ENCODE data around the gene NFAM1. TPM values are rescaled to one million over a fixed set of nuclear protein-coding genes. Genes with fewer than 3 reads are reported as not detected.

NFAM1 gene
- total RNA-seq, 2 donors from 2014 or later: 0.15 to 0.40 TPM

DNA sequence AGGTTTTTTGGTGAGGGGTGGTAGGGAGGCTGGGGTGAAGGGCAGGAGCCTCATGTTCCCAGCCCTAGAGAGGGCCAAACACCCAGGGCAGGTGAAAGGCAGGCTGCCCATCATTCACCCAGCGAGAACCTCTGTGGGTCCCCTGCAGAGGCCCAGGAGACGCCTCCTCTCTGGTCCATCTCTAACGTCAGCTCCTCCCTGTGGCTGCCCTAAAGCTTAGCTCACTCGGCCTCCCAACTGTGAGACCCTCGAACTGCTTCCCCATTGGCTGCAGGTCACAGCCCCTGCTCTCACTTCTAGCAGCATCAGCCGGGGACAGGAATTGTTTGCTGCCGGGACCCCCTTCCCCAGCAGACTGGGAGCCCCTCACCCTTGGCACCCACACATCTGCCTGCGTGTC, 615 bp upstream of the NFAM1 start:
- Mint-ChIP-seq H3K27ac (no peak overlapping the region), H3K9me3 (no peaks in the 10 kb centered on the region), H3K4me1 (no peaks in the 10 kb centered on the region), H3K27me3 (peaks cover 10% of the 10 kb centered on the region), H3K36me3 (ENCODE audit: low read depth) (no peaks in the 10 kb centered on the region), H3K4me3 (no peak overlapping the region)
- no peak for ATAC-seq (replicated peaks)

GRCh38 chr22:42431401-42432019, 693 bp downstream of the NFAM1 start:
- H3K4me1 Mint-ChIP-seq: no peaks in the 10 kb centered on the region
- H3K27ac Mint-ChIP-seq: no peak overlapping the region
- no peaks in the 10 kb centered on the region for H3K36me3 Mint-ChIP-seq (ENCODE audit: low read depth)
- no peak overlapping the region for H3K4me3 Mint-ChIP-seq
- peaks cover 14% of the 10 kb centered on the region for H3K27me3 Mint-ChIP-seq
- H3K9me3 Mint-ChIP-seq: no peaks in the 10 kb centered on the region
- ATAC-seq (replicated peaks): no peak

DNA sequence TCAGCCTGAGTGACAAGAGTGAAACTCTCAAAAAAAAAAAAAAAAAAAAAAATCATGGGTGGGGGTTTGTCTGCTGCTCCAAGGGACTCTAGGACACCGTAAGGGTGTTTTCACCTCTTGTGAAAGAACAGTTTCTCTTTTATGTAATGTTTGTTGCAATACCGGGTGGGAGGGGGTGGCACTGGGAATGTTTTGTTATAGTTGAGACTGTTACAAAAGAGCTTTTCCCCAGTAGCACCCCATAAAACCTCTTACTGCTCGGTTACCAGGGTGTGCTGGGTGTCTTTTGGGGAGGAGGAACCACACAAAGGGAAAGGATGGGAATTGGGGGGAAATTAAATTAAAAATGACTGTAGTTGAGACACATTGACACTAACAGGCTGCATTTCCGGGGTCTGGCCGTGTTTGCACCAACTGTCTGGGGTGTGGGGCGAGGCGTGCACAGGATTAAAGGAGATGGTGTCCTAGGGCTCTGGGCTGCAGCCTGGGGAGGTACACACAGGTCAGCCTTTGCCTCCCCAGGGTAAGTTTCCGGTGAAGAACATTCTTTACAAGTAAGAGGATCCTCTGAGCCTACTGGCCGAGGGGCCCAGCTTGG, 1.6 kb downstream of the NFAM1 start:
- no peak for ATAC-seq (replicated peaks)
- H3K36me3 Mint-ChIP-seq (ENCODE audit: low read depth): no peaks in the 10 kb centered on the region
- no peak overlapping the region for H3K27ac Mint-ChIP-seq
- no peaks in the 10 kb centered on the region for H3K4me1 Mint-ChIP-seq
- H3K27me3 Mint-ChIP-seq: peaks cover 14% of the 10 kb centered on the region
- H3K9me3 Mint-ChIP-seq: no peaks in the 10 kb centered on the region
- no peak overlapping the region for H3K4me3 Mint-ChIP-seq

DNA sequence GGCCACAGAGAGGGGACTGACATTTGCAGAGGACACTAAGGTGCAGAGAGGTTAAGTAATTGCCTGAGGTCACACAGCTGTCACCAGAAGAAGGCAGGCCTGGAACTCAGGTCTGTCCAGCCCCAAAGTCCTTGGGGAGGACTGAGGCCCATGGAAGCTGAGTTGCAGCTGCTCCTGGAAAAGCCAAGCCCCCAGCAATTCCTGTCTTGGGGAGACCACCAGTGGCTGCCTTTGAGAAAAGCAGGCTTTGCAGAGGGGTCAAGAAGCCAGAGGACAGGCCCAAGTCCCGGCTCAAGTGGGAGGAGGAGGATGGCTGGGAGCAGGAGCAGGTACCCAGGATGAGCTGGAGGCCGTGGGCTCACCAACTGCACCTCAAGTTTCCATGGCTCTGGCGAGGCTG, 3.4 kb downstream of the NFAM1 start:
- no peak overlapping the region for H3K27ac Mint-ChIP-seq
- H3K36me3 Mint-ChIP-seq (ENCODE audit: low read depth): no peaks in the 10 kb centered on the region
- no peaks in the 10 kb centered on the region for H3K9me3 Mint-ChIP-seq
- no peaks in the 10 kb centered on the region for H3K4me1 Mint-ChIP-seq
- ATAC-seq (replicated peaks): no peak
- peaks cover 14% of the 10 kb centered on the region for H3K27me3 Mint-ChIP-seq
- H3K4me3 Mint-ChIP-seq: no peak overlapping the region

DNA sequence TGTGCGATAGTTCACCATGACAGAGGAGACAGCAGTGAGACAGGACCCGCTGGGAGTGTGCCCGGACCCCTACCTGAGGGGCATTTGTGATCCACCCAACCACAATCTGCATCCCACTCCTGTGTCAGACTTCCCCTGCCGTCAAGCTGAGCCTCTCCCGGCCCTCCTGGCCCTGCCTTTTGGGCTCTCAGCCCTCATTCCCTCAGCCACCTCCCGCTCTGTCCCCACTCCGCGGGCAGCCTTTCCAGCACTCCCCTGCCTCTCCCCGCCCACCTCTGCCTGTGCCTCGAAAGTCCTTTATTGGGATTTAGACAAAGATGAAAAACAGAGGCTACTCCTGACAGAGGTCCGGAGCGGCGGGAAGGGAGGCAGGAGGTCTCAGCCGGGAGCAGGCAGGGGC, 4.2 kb downstream of the NFAM1 start:
- Mint-ChIP-seq H3K4me1 (no peaks in the 10 kb centered on the region), H3K36me3 (ENCODE audit: low read depth) (no peaks in the 10 kb centered on the region), H3K27me3 (peaks cover 14% of the 10 kb centered on the region), H3K27ac (no peak overlapping the region), H3K9me3 (no peaks in the 10 kb centered on the region), H3K4me3 (no peak overlapping the region)
- ATAC-seq (replicated peaks): no peak

GRCh38 chr22:42427167-42427566, 5.0 kb downstream of the NFAM1 start:
- no peaks in the 10 kb centered on the region for H3K36me3 Mint-ChIP-seq (ENCODE audit: low read depth)
- no peak for ATAC-seq (replicated peaks)
- H3K4me1 Mint-ChIP-seq: no peaks in the 10 kb centered on the region
- H3K27me3 Mint-ChIP-seq: peaks cover 14% of the 10 kb centered on the region
- H3K4me3 Mint-ChIP-seq: no peak overlapping the region
- H3K9me3 Mint-ChIP-seq: no peaks in the 10 kb centered on the region
- H3K27ac Mint-ChIP-seq: no peak overlapping the region

DNA sequence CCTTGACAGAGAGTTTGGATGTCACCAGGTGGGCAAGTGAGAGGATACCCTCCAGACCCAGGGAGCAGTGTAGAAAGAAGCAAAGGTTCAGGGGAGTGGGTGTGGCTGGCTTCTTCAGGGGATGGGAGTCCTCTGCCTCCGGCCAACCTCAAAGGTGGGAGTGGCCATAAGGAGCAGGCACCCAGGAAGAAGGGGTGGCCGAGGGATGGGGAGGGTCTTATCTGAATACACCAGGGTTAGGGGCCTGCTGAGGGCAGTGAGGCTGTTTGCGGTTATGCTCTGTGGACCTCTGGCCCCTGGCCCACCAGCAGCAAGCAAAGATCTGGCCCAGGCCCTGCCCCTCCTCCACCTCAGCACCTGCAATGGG, 6.2 kb downstream of the NFAM1 start:
- H3K27ac Mint-ChIP-seq: no peak overlapping the region
- no peaks in the 10 kb centered on the region for H3K4me1 Mint-ChIP-seq
- no peaks in the 10 kb centered on the region for H3K9me3 Mint-ChIP-seq
- no peaks in the 10 kb centered on the region for H3K36me3 Mint-ChIP-seq (ENCODE audit: low read depth)
- ATAC-seq (replicated peaks): no peak
- no peak overlapping the region for H3K4me3 Mint-ChIP-seq
- peaks cover 9% of the 10 kb centered on the region for H3K27me3 Mint-ChIP-seq

GRCh38 chr22:42425337-42425988, 6.7 kb downstream of the NFAM1 start:
- H3K27ac Mint-ChIP-seq: no peak overlapping the region
- no peaks in the 10 kb centered on the region for H3K9me3 Mint-ChIP-seq
- H3K4me1 Mint-ChIP-seq: no peaks in the 10 kb centered on the region
- ATAC-seq (replicated peaks): no peak
- peaks cover 5% of the 10 kb centered on the region for H3K27me3 Mint-ChIP-seq
- no peaks in the 10 kb centered on the region for H3K36me3 Mint-ChIP-seq (ENCODE audit: low read depth)
- H3K4me3 Mint-ChIP-seq: no peak overlapping the region

DNA sequence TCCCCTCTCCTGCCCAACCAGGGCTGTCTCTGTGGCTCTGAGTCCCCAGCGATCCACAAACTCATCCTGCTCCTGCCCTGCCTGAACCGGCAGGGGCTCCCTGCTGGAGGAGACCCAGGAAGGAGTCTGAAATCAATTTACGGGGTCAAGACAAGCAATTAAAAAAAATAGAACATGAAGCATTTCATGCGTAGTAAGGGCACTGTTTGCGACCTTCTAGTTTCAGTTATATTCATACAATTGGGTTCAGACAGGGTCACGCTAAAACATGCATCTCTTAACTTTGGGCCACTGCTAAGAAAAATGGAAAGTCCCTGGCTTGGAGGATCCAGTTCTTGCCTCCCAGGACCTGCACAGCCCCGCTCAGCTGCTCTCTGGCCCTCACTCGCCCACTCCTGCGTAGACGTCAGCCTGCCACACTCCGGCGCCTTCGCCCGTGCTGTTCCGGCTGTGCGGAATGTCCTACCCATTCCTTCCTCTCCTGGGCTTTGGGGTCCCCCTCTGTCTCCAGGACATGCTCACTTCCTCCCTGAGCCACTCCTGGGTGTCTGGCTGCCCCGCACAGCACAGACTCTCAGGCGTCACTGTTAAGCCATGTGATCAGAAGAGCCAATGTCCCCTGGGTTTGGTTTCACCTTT, 12.8 kb downstream of the NFAM1 start:
- no peaks in the 10 kb centered on the region for H3K36me3 Mint-ChIP-seq (ENCODE audit: low read depth)
- H3K27ac Mint-ChIP-seq: peak overlapping the region; percentile 58
- no peak for ATAC-seq (replicated peaks)
- H3K27me3 Mint-ChIP-seq: no peaks in the 10 kb centered on the region
- H3K4me1 Mint-ChIP-seq: no peaks in the 10 kb centered on the region
- H3K4me3 Mint-ChIP-seq: no peak overlapping the region
- H3K9me3 Mint-ChIP-seq: no peaks in the 10 kb centered on the region

- Mint-ChIP-seq H3K27me3 (no peaks in the 10 kb centered on the region), H3K4me3 (no peak overlapping the region), H3K36me3 (ENCODE audit: low read depth) (no peaks in the 10 kb centered on the region), H3K9me3 (no peaks in the 10 kb centered on the region), H3K4me1 (no peaks in the 10 kb centered on the region), H3K27ac (peak overlapping the region; percentile 58)
- no peak for ATAC-seq (replicated peaks)
Observed at GRCh38 chr22:42418811-42419242, 13.4 kb downstream of the NFAM1 start.

DNA sequence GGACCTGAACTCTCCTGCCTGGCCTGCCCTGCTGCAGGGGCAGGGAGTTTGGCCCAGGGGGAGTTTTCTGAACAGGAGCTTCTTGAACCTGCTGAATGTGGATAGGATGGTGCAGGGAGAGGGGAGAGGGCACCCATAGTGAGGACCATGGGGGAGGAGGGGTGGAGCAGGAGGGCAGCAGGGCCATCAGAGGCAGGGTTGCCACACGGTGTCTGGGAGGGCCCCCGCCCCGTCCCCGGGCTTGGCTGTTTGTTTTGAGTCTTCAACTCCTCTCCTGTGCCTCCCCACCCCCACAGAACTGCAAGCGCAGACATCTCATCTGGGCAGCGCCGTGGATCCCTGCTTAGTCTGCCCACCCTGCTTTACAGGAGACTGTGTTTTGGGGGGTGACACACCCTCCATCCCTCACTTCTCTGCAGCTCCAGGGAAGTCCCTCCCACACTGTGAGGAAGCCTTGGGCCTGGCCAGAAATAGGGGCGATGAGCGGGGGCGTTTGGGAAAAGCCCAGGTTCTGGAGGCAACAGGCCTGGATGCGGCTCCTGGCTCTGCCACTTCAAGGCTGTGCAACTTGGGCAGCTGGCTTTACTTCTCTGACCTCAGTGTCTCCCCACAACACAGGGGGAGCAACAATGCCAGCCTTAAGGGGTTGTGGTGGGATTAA, 14.4 kb downstream of the NFAM1 start:
- no peak overlapping the region for H3K27ac Mint-ChIP-seq
- H3K36me3 Mint-ChIP-seq (ENCODE audit: low read depth): no peaks in the 10 kb centered on the region
- no peaks in the 10 kb centered on the region for H3K27me3 Mint-ChIP-seq
- no peaks in the 10 kb centered on the region for H3K4me1 Mint-ChIP-seq
- H3K4me3 Mint-ChIP-seq: no peak overlapping the region
- ATAC-seq (replicated peaks): no peak
- no peaks in the 10 kb centered on the region for H3K9me3 Mint-ChIP-seq

DNA sequence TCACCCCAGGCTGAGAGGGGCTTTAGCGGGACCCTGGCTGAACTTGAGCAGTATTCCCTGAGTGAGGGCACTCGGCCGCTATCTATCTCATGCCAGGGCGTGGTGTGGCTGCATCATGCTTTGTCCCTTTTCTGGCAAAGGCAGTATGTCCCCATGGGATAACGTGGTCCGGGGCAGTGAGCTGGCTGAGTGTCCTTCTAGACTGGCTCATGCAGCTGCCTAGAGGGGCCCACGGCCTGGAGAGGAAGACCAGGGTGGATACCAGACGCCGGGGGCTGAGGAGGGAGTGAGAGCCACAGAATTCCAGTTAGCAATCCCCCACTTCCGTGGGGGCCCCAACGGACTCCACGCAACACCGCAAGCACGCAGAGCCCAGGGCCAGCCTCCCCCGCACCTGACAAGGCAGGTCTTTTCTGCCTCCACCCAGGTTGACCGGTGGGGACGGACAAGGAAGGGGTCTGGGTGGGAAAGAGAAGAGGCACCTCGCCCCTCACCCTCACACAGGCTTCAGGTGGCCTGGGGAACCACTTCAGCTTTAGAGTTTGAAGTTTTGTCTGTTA, 15.5 kb downstream of the NFAM1 start:
- H3K9me3 Mint-ChIP-seq: no peaks in the 10 kb centered on the region
- H3K27me3 Mint-ChIP-seq: no peaks in the 10 kb centered on the region
- no peaks in the 10 kb centered on the region for H3K4me1 Mint-ChIP-seq
- H3K27ac Mint-ChIP-seq: no peak overlapping the region
- ATAC-seq (replicated peaks): no peak
- H3K36me3 Mint-ChIP-seq (ENCODE audit: low read depth): no peaks in the 10 kb centered on the region
- H3K4me3 Mint-ChIP-seq: no peak overlapping the region

GRCh38 chr22:42414565-42415303, 17.5 kb downstream of the NFAM1 start:
- no peaks in the 10 kb centered on the region for H3K36me3 Mint-ChIP-seq (ENCODE audit: low read depth)
- H3K4me3 Mint-ChIP-seq: no peak overlapping the region
- H3K9me3 Mint-ChIP-seq: no peaks in the 10 kb centered on the region
- no peak for ATAC-seq (replicated peaks)
- no peak overlapping the region for H3K27ac Mint-ChIP-seq
- H3K4me1 Mint-ChIP-seq: no peaks in the 10 kb centered on the region
- H3K27me3 Mint-ChIP-seq: no peaks in the 10 kb centered on the region

DNA sequence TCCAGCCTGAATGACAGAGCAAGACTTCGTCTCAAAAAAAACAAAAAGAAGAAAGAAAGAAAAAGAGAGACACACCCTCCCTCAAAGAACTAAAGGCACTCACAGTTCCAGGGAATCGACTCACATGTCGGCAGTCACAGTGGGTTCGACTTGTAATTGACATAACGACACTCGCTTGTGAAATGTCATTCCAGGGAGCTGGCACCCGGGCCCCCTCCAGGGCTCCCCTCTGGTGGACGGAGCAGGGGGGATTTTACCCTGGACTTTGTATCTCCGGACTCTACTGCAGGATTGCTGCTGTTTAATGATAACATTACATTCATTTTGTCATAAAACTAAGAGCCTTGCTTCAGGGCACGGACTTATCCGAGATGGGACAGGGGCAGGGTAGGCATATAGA, 18.2 kb downstream of the NFAM1 start:
- H3K27ac Mint-ChIP-seq: no peak overlapping the region
- H3K36me3 Mint-ChIP-seq (ENCODE audit: low read depth): no peaks in the 10 kb centered on the region
- H3K27me3 Mint-ChIP-seq: no peaks in the 10 kb centered on the region
- H3K4me3 Mint-ChIP-seq: no peak overlapping the region
- no peaks in the 10 kb centered on the region for H3K9me3 Mint-ChIP-seq
- ATAC-seq (replicated peaks): no peak
- H3K4me1 Mint-ChIP-seq: no peaks in the 10 kb centered on the region
